K562 (cell line): ENCODE results near the gene CHRNG. TPM values are rescaled to one million over a fixed set of nuclear protein-coding genes. Genes with fewer than 3 reads are reported as not detected.

Experiments used
- CREB3L1 ChIP-seq: fragments of 450-650 bp; IDR thresholded peaks from 2 replicates; pipeline ENCODE4 v1.6.1; 2014; ENCODE audit warnings: low read depth, mild to moderate bottlenecking, moderate library complexity, borderline replicate concordance
- E2F1 ChIP-seq: sonication (generic); formaldehyde crosslinking; IDR thresholded peaks from 2 replicates; pipeline ENCODE4 v1.8.1; 2023; ENCODE audit warnings: mild to moderate bottlenecking, missing genetic modification reagents, moderate library complexity
- FIP1L1 ChIP-seq: fragments of 200-400 bp; formaldehyde crosslinking; IDR thresholded peaks from 2 replicates; pipeline ENCODE4 v1.6.1; 2018; ENCODE audit warnings: mild to moderate bottlenecking, low read depth, low read length; ENCODE audit not compliant: poor library complexity, severe bottlenecking
- ILF3 ChIP-seq: fragments of 450-650 bp; IDR thresholded peaks from 2 replicates; pipeline ENCODE4 v1.6.1; 2018; ENCODE audit warnings: antibody characterized with exemption, mild to moderate bottlenecking, moderate library complexity, borderline replicate concordance
- MEF2D ChIP-seq: conservative IDR thresholded peaks from 2 replicates; pipeline ENCODE4 v1.6.1; 2016; ENCODE audit warnings: low read depth, missing genetic modification characterization, missing compliant biosample characterization
- RCOR1 ChIP-seq, 2 experiments: IDR thresholded peaks; 2 replicates each; pipeline ENCODE4 v1.6.1; 2012; ENCODE audit warnings: low read depth in 2 of 2, low read length in 2 of 2, borderline replicate concordance in 1 of 2, improper control_type of control experiment in 1 of 2
- SMAD4 ChIP-seq: fragments of 250-450 bp; sonication (Bioruptor Pico); conservative IDR thresholded peaks from 2 replicates; pipeline ENCODE4 v1.8.0; 2021; ENCODE audit warnings: inconsistent platforms, mild to moderate bottlenecking, moderate library complexity
- TAF7 ChIP-seq: fragments of 450-650 bp; IDR thresholded peaks from 2 replicates; pipeline ENCODE4 v1.6.1; 2016; ENCODE audit warnings: missing genetic modification characterization, missing compliant biosample characterization
- TOE1 ChIP-seq, 2 experiments: fragments of 450-650 bp in 1 of 2; sonication (generic) in 1 of 2; formaldehyde crosslinking in 1 of 2; IDR thresholded peaks; 2 replicates each; pipeline versions ENCODE4 v1.7.1 to v1.8.0; 2016 to 2022; ENCODE audit warnings: borderline replicate concordance in 2 of 2, mild to moderate bottlenecking in 2 of 2, antibody characterized with exemption in 1 of 2, inconsistent platforms in 1 of 2, low read depth in 1 of 2, missing genetic modification reagents in 1 of 2, moderate library complexity in 1 of 2
- TRIM28 ChIP-seq: fragments of 450-650 bp; IDR thresholded peaks from 2 replicates; pipeline ENCODE4 v1.6.1; 2017
- U2AF2 ChIP-seq: fragments of 200-400 bp; formaldehyde crosslinking; optimal IDR thresholded peaks from 2 replicates; pipeline ENCODE3; 2017; ENCODE audit warnings: low read depth, mild to moderate bottlenecking, low read length
- ZBTB11 ChIP-seq, 3 experiments: fragments of 200-800 bp in 1 of 3; fragments of 250-450 bp in 1 of 3; fragments of 450-650 bp in 1 of 3; sonication (Bioruptor Pico) in 1 of 3; sonication (Bioruptor generic) in 1 of 3; formaldehyde crosslinking in 1 of 3; IDR thresholded peaks; 2 replicates each; pipeline versions ENCODE4 v1.6.1 to v1.8.0; 2016 to 2022; ENCODE audit warnings: mild to moderate bottlenecking in 2 of 3, missing genetic modification characterization in 2 of 3, missing compliant biosample characterization in 1 of 3, moderate library complexity in 1 of 3
- ZNF444 ChIP-seq: fragments of 250-450 bp; sonication (Bioruptor Pico); IDR thresholded peaks from 2 replicates; pipeline ENCODE4 v1.4.0; 2020; ENCODE audit warnings: mild to moderate bottlenecking, moderate library complexity
- ZNF75A ChIP-seq: fragments of 450-650 bp; formaldehyde crosslinking; IDR thresholded peaks from 2 replicates; pipeline ENCODE4 v1.4.0; 2020; ENCODE audit warnings: mild to moderate bottlenecking
- ZNF766 ChIP-seq: fragments of 200-800 bp; sonication (Bioruptor generic); conservative IDR thresholded peaks from 2 replicates; pipeline ENCODE4 v1.6.1; 2016; ENCODE audit warnings: missing genetic modification characterization, missing compliant biosample characterization
- polyA plus RNA-seq, 8 experiments: library from polyadenylated mRNA; depleted of rRNA in 4 of 8; stranded (reverse) in 5 of 8; unstranded in 3 of 8; fragments of >200 nt; fragmentation: Nextera tagmentation in 2 of 8; fragmentation: Illumina TruSeq in 1 of 8; extraction: Ambion mirVana in 2 of 8; extraction: Trizol in 1 of 8; gene quantifications; 2 replicates each; pipeline versions ENCODE4 v1.2.1 to v1.2.3, GENCODE V29; 2011 to 2014; ENCODE audit warnings: inconsistent platforms in 1 of 8, missing spikeins in 1 of 8
- total RNA-seq, 7 experiments: library from RNA; depleted of rRNA in 6 of 7; stranded (reverse); fragments of >200 nt in 6 of 7; fragmentation: Illumina TruSeq in 2 of 7; extraction: Trizol in 2 of 7; gene quantifications; 2 replicates each; pipeline versions ENCODE4 v1.2.1 to v1.2.3, GENCODE V29; 2011 to 2021; ENCODE audit warnings: low replicate concordance in 1 of 7

CHRNG gene
- total and polyA plus RNA-seq, 9 of the 15 experiments (the other 6 are each of a cell fraction or from before 2014, with no cell fraction given), result not detected

GRCh38 chr2:232550354-232551249, 11.1 kb downstream of the CHRNG start, which contains the start of the genes EIF4E2 and TIGD1 (continued):
- TF ChIP-seq E2F1 (CRISPR knock-in tag) (no peak; the same call in 1 of the 2 replicates), SMAD4 (CRISPR knock-in tag) (0 out of 2 replicates have a peak, but pooled peaks have one; percentile 48), RCOR1 (IDR thresholded peaks at IDR 0.05; ENCODE audit: borderline replicate concordance in 1 of 2, low read depth in 2 of 2, low read length in 2 of 2) (peak in 1 of 2 experiments; percentile 78; a peak in 2 of 4 replicates), MEF2D (tag) (no peak), TOE1 (IDR thresholded peaks at IDR 0.05; ENCODE audit: borderline replicate concordance) (peak; percentile 33; the same call in 1 of the 2 replicates), TOE1 (CRISPR knock-in tag; IDR thresholded peaks at IDR 0.05; ENCODE audit: borderline replicate concordance, low read depth) (no peak), ZNF75A (CRISPR knock-in tag) (no peak), TRIM28 (peak; percentile 42; the same call in 1 of the 2 replicates), TAF7 (tag) (peak; percentile 74; the same call in 1 of the 2 replicates), ILF3 (no peak), U2AF2 (no peak), ZBTB11 (CRISPR knock-in tag; IDR thresholded peaks at IDR 0.05) (peak; percentile 93 to 99 (median 98)), FIP1L1 (peak; percentile 94), ZNF766 (peak; percentile 67; the same call in 1 of the 2 replicates), ZNF444 (CRISPR knock-in tag) (no peak), CREB3L1 (peak; percentile 74)
- TF ChIP-seq, all 486 proteins: peak for 139
